HCT116 (cell line): ENCODE measurements around the gene APOL4. TPM values are rescaled to one million over a fixed set of nuclear protein-coding genes. Genes with fewer than 3 reads are reported as not detected.

Experiments
- ATAC-seq: fragments of 200-7000 bp; cut with Tn5 transposase; 2 replicates; pipeline ENCODE4 v1.9.1; 2020; ENCODE audit warnings: mild to moderate bottlenecking, moderate library complexity
- BruUV-seq: library from RNA; stranded (reverse); fragments of 400-500 nt; replicated peaks from 2 replicates; lab custom pipeline; 2021; lab: Mats Ljungman, UMichigan
- CTCF ChIA-PET: fragments of 300-600 bp; sonication (Branson Sonifier 250); formaldehyde crosslinking; loops from one replicate; lab custom pipeline; 2021; ENCODE audit warnings: antibody characterized with exemption; lab: Charles Lee
- POLR2A ChIA-PET: fragments of 300-600, 350-600 bp; sonication (Branson Sonifier 250); formaldehyde crosslinking; loops from one replicate; lab custom pipeline; 2021; ENCODE audit warnings: antibody characterized with exemption; lab: Charles Lee
- RAD21 ChIA-PET, 2 experiments: fragments of 300-600 bp; sonication (Branson Sonifier 250); formaldehyde crosslinking; loops; one replicate each; lab custom pipeline; 2023; ENCODE audit warnings: low total read pairs in 2 of 2; ENCODE audit not compliant: uncharacterized antibody in 2 of 2, unreplicated experiment in 2 of 2, low non-redundant PET in 1 of 2; lab: Charles Lee
- DNase-seq: peaks from one replicate; pipeline ENCODE4 v3.0.0-alpha.2; 2010; ENCODE audit warnings: low read depth, low spot score
- H2AFZ ChIP-seq: fragments of 200-600 bp; shearing (Covaris generic), sonication (generic); 2 replicates; pipeline ENCODE4 v1.6.1; 2017; ENCODE audit warnings: low read depth, mixed run types, mixed read lengths, antibody characterized with exemption, low read length; ENCODE audit not compliant: poor library complexity, severe bottlenecking
- H3K27ac ChIP-seq: 2 replicates; pipeline ENCODE4 v1.5.1; 2012; ENCODE audit warnings: low read depth, low read length
- H3K27me3 ChIP-seq: fragments of 200-600 bp; sonication (generic); 2 replicates; pipeline ENCODE4 v1.6.1; 2016; ENCODE audit warnings: mixed run types, low read length, mixed read lengths; ENCODE audit not compliant: insufficient read depth
- H3K36me3 ChIP-seq, 2 experiments: fragments of 200-500 bp in 1 of 2; fragments of 200-600 bp in 1 of 2; sonication (Bioruptor generic) in 1 of 2; sonication (generic) in 1 of 2; 2 replicates each; pipeline versions ENCODE4 v1.5.1 to v1.6.1; 2014 to 2016; ENCODE audit warnings: low read length in 2 of 2, inconsistent platforms in 1 of 2, mixed read lengths in 1 of 2, mixed run types in 1 of 2; ENCODE audit not compliant: insufficient read depth in 2 of 2, control insufficient read depth in 1 of 2
- H3K4me1 ChIP-seq, 2 experiments: fragments of 200-600 bp in 1 of 2; sonication (generic) in 1 of 2; 2 replicates each; pipeline versions ENCODE4 v1.5.1 to v1.6.1; 2012 to 2017; ENCODE audit warnings: low read length in 2 of 2, inconsistent platforms in 1 of 2, mild to moderate bottlenecking in 1 of 2, mixed read lengths in 1 of 2, mixed run types in 1 of 2, moderate library complexity in 1 of 2; ENCODE audit not compliant: insufficient read depth in 2 of 2, control insufficient read depth in 1 of 2
- H3K4me2 ChIP-seq: fragments of 200-600 bp; sonication (generic); 2 replicates; pipeline ENCODE4 v1.6.1; 2017; ENCODE audit warnings: mixed run types, low read length, mixed read lengths
- H3K4me3 ChIP-seq, 2 experiments: fragments of 200-600 bp in 1 of 2; sonication (generic) in 1 of 2; replicated peaks in 1 of 2; 2 replicates each; pipeline ENCODE4 v1.5.1; 2011 to 2016; ENCODE audit warnings: low read length in 2 of 2, control low read depth in 1 of 2, low read depth in 1 of 2, mild to moderate bottlenecking in 1 of 2, mixed read lengths in 1 of 2, mixed run types in 1 of 2
- H3K79me2 ChIP-seq: fragments of 200-600 bp; sonication (generic); 2 replicates; pipeline ENCODE4 v1.6.1; 2017; ENCODE audit warnings: mild to moderate bottlenecking, mixed run types, low read length, moderate library complexity, mixed read lengths; ENCODE audit not compliant: insufficient read depth
- H3K9ac ChIP-seq: fragments of 200-600 bp; sonication (generic); 2 replicates; pipeline ENCODE4 v1.6.1; 2016; ENCODE audit warnings: low read length, mixed read lengths
- H3K9me2 ChIP-seq: fragments of 200-600 bp; sonication (generic), shearing (Covaris generic); 2 replicates; pipeline ENCODE4 v1.6.1; 2017; ENCODE audit warnings: mixed run types, mild to moderate bottlenecking, moderate library complexity; ENCODE audit not compliant: insufficient read depth
- H3K9me3 ChIP-seq, 2 experiments: fragments of 200-500 bp in 1 of 2; fragments of 200-600 bp in 1 of 2; sonication (Bioruptor generic) in 1 of 2; sonication (generic) in 1 of 2; 2 replicates each; pipeline ENCODE4 v1.6.1; 2014 to 2017; ENCODE audit warnings: low read length in 2 of 2, mixed read lengths in 2 of 2, inconsistent platforms in 1 of 2, low read depth in 1 of 2, mild to moderate bottlenecking in 1 of 2, mixed run types in 1 of 2, moderate library complexity in 1 of 2; ENCODE audit not compliant: control insufficient read depth in 1 of 2, insufficient read depth in 1 of 2
- H4K20me1 ChIP-seq: fragments of 200-600 bp; sonication (generic), shearing (Covaris generic); 2 replicates; pipeline ENCODE4 v1.6.1; 2017; ENCODE audit warnings: mixed run types, mild to moderate bottlenecking, moderate library complexity; ENCODE audit not compliant: insufficient read depth
- EZH2 ChIP-seq: fragments of 200-600 bp; sonication (generic); IDR thresholded peaks from 2 replicates; pipeline ENCODE4 v1.6.1; 2017; ENCODE audit warnings: antibody characterized with exemption, mixed run types
- EZH2phosphoT487 ChIP-seq: fragments of 200-600 bp; IDR thresholded peaks from 2 replicates; pipeline ENCODE4 v1.6.1; 2018; ENCODE audit warnings: antibody characterized with exemption, borderline replicate concordance
- MAX ChIP-seq: IDR thresholded peaks from 2 replicates; pipeline ENCODE4 v1.6.1; 2012
- POLR2AphosphoS5 ChIP-seq: IDR thresholded peaks from 2 replicates; pipeline ENCODE4 v1.6.1; 2011; ENCODE audit warnings: mild to moderate bottlenecking, low read depth, low read length, moderate library complexity
- RAD21 ChIP-seq: IDR thresholded peaks from 2 replicates; pipeline ENCODE4 v1.6.1; 2012; ENCODE audit warnings: low read depth, mild to moderate bottlenecking
- SRF ChIP-seq: IDR thresholded peaks from 2 replicates; pipeline ENCODE4 v1.6.1; 2012; ENCODE audit warnings: low read depth
- intact Hi-C: fragments of 100-400 bp; cut with micrococcal nuclease; formaldehyde crosslinking; loops from 2 replicates; pipeline ENCODE4 v1.10.0; 2022
- total RNA-seq: library from RNA; stranded (reverse); gene quantifications from one replicate; pipeline ENCODE4 v1.2.1, GENCODE V29; 2021; ENCODE audit not compliant: unreplicated experiment
- TF ChIP-seq, protein P1 (sequence below): IDR thresholded peaks from 2 replicates; pipeline ENCODE4 v1.6.1; 2012; ENCODE audit warnings: low read depth

Gene APOL4
- total RNA-seq, 1 experiment from 2014 or later: not detected

- Histone ChIP-seq H3K4me3 (no peak overlapping the region), H4K20me1 (no peaks in the 10 kb centered on the region), H3K9me2 (no peaks in the 10 kb centered on the region), H3K27me3 (peaks cover 23% of the 10 kb centered on the region), H3K27ac (no peak overlapping the region), H2AFZ (no peak overlapping the region), H3K79me2 (no peaks in the 10 kb centered on the region), H3K4me2 (no peak overlapping the region), H3K9ac (no peak overlapping the region), H3K36me3 (no peaks in the 10 kb centered on the region), H3K4me1 (no peaks in the 10 kb centered on the region), H3K9me3 (no peaks in the 10 kb centered on the region)
- ChIA-PET POLR2A (no interaction called here), CTCF (no interaction called here), RAD21 (no interaction called here)
- no TSS peak for BruUV-seq
- no peak for TF ChIP-seq EZH2
- TF ChIP-seq, protein P1, sequence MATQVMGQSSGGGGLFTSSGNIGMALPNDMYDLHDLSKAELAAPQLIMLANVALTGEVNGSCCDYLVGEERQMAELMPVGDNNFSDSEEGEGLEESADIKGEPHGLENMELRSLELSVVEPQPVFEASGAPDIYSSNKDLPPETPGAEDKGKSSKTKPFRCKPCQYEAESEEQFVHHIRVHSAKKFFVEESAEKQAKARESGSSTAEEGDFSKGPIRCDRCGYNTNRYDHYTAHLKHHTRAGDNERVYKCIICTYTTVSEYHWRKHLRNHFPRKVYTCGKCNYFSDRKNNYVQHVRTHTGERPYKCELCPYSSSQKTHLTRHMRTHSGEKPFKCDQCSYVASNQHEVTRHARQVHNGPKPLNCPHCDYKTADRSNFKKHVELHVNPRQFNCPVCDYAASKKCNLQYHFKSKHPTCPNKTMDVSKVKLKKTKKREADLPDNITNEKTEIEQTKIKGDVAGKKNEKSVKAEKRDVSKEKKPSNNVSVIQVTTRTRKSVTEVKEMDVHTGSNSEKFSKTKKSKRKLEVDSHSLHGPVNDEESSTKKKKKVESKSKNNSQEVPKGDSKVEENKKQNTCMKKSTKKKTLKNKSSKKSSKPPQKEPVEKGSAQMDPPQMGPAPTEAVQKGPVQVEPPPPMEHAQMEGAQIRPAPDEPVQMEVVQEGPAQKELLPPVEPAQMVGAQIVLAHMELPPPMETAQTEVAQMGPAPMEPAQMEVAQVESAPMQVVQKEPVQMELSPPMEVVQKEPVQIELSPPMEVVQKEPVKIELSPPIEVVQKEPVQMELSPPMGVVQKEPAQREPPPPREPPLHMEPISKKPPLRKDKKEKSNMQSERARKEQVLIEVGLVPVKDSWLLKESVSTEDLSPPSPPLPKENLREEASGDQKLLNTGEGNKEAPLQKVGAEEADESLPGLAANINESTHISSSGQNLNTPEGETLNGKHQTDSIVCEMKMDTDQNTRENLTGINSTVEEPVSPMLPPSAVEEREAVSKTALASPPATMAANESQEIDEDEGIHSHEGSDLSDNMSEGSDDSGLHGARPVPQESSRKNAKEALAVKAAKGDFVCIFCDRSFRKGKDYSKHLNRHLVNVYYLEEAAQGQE: no peak
- DNase-seq (no peak), ATAC-seq (no peak)
- intact Hi-C loops: no loop called here
Measured at GRCh38 chr22:36218648-36219193, 17.1 kb upstream of the APOL4 start.

DNA sequence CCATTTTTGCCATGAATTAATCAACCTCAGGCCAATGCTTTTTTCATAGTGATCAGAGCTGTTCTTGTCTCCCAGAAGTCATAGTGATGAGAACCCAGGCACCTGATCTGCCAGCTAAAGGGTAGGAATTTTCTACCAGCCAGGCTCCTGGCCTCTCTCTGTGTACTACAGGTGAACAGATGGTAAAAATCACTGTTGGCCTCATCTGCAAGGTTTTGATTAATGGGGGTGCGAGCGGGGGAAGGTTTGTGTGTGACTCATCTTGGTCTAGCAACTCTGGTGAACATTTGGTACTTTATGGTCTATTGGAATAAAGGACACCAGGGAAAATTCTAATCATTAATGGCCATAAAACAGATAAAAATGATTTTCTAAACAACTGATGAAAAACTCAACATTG lies 14.4 kb upstream of the APOL4 start:
- H3K9ac ChIP-seq: no peak overlapping the region
- H3K79me2 ChIP-seq: no peaks in the 10 kb centered on the region
- H2AFZ ChIP-seq: no peak overlapping the region
- ChIA-PET RAD21 (no interaction called here), POLR2A (interaction anchor here (0.9 kb wide), 1 partner anchor 22 kb away, joined by 3 read pairs; no protein-coding TSS in a partner anchor), CTCF (no interaction called here)
- BruUV-seq: no TSS peak
- TF ChIP-seq RAD21 (no peak), POLR2AphosphoS5 (no peak), EZH2phosphoT487 (no peak), SRF (no peak), MAX (no peak)
- no peaks in the 10 kb centered on the region for H3K4me1 ChIP-seq
- no peak overlapping the region for H3K4me3 ChIP-seq
- H3K9me2 ChIP-seq: no peaks in the 10 kb centered on the region
- no peaks in the 10 kb centered on the region for H3K36me3 ChIP-seq
- no peak overlapping the region for H3K4me2 ChIP-seq
- peaks cover 27% of the 10 kb centered on the region for H3K27me3 ChIP-seq
- H3K27ac ChIP-seq: no peak overlapping the region
- no peaks in the 10 kb centered on the region for H4K20me1 ChIP-seq
- DNase-seq (no peak), ATAC-seq (no peak)
- H3K9me3 ChIP-seq: no peaks in the 10 kb centered on the region
- intact Hi-C loops: no loop called here
